ENCODE measurements around the gene ANKRD18B.
"Not testable (repeated sequence)": the region's sequence is repeated elsewhere in the genome, so short reads cannot be mapped to it uniquely, and the experiment has no call there.

GRCh38 chr9:33562196-33562595 is 38.1 kb downstream of the ANKRD18B start:
- not testable (repeated sequence) for TF ChIP-seq EP300 (conservative IDR thresholded peaks at IDR 0.05; ENCODE audit: poor library complexity, severe bottlenecking); CTCF (IDR thresholded peaks at IDR 0.05; ENCODE audit: poor library complexity, severe bottlenecking); POLR2AphosphoS5 (IDR thresholded peaks at IDR 0.05)
